Measurements from ENCODE around the gene PTPRO. TPM values are rescaled to one million over a fixed set of nuclear protein-coding genes. Genes with fewer than 3 reads are reported as not detected.

The PTPRO gene
- total and polyA plus RNA-seq, 3 donors from 2014 or later = 1.1 to 1.9 (median 1.6) TPM

DNA sequence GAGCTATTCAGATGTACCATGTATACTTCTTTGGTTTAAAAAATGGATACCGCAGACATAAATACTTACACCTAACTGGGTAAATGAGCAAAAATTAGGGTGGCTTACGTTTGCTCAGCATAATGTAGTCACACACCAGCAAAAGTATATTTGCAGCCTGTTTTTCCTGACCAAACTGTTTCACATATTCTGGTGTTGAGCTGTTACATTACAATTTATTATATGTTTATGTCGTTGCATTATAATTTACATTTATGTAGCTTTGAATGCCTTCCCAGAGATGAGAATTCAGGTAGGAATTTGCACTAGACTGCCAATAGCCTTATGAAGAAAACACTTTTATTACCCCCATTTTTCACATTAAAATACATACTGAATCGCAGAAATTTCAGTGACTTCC lies 183.3 kb downstream of the PTPRO start:
- H3K27ac ChIP-seq = no peak overlapping the region
- WGBS, 2 donors = 88% methylated on average over 4 of the region's 4 CpGs

DNA sequence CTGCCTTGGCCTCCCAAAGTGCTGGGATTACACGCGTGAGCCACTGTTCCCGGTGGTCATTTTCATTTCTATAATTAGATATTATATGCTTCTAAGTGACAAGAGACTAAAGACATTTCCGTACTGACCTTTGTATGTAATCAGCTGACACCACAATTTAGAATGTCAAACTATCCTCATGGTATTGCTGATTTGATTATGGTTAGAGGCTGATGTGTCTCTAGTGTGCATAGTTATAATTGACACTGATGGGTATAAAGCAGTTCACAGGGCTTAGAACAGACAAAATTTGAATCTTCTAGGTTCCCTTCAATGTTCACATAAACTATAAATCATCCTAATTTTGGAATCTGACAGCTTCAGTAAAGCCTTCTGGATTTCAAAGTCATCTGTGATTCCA lies 192.7 kb downstream of the PTPRO start:
- intact Hi-C loops (cut with DNase I; ENCODE audit: low total_unique reads) = no loop called here
- WGBS, 2 donors = 59 to 65% methylated on average over 4 of the region's 4 CpGs
- TF ChIP-seq, protein P1, sequence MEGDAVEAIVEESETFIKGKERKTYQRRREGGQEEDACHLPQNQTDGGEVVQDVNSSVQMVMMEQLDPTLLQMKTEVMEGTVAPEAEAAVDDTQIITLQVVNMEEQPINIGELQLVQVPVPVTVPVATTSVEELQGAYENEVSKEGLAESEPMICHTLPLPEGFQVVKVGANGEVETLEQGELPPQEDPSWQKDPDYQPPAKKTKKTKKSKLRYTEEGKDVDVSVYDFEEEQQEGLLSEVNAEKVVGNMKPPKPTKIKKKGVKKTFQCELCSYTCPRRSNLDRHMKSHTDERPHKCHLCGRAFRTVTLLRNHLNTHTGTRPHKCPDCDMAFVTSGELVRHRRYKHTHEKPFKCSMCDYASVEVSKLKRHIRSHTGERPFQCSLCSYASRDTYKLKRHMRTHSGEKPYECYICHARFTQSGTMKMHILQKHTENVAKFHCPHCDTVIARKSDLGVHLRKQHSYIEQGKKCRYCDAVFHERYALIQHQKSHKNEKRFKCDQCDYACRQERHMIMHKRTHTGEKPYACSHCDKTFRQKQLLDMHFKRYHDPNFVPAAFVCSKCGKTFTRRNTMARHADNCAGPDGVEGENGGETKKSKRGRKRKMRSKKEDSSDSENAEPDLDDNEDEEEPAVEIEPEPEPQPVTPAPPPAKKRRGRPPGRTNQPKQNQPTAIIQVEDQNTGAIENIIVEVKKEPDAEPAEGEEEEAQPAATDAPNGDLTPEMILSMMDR (IDR thresholded peaks at IDR 0.05) = no peak

More for the DNA sequence above, 183.3 kb downstream of the PTPRO start:
- Histone ChIP-seq H3K36me3 (ENCODE audit: low read depth, missing control alignments) (no peaks in the 10 kb centered on the region), H3K9me3 (no peaks in the 10 kb centered on the region), H3K4me3 (no peak overlapping the region), H3K4me1 (no peaks in the 10 kb centered on the region), H3K27me3 (no peaks in the 10 kb centered on the region)
- TF ChIP-seq, protein P1 (IDR thresholded peaks at IDR 0.05) = no peak
- no peak for DNase-seq
- intact Hi-C loops (cut with DNase I; ENCODE audit: low total_unique reads) = no loop called here

GRCh38 chr12:15520083-15520482 lies 197.8 kb downstream of the PTPRO start:
- no peak overlapping the region for H3K4me3 ChIP-seq
- H3K27ac ChIP-seq = no peak overlapping the region
- no peak for DNase-seq
- H3K4me1 ChIP-seq = no peaks in the 10 kb centered on the region
- H3K36me3 ChIP-seq (ENCODE audit: low read depth, missing control alignments) = no peaks in the 10 kb centered on the region
- no peaks in the 10 kb centered on the region for H3K27me3 ChIP-seq
- 80 to 83% methylated on average over 2 of the region's 2 CpGs for WGBS, 2 donors
- H3K9me3 ChIP-seq = no peaks in the 10 kb centered on the region
- intact Hi-C loops (cut with DNase I; ENCODE audit: low total_unique reads) = loop anchor here (10.0 kb wide), 1 partner anchor 245 kb away; no protein-coding TSS in a partner anchor
- TF ChIP-seq POLR2A (IDR thresholded peaks at IDR 0.05) = no peak
- TF ChIP-seq, protein P1 (IDR thresholded peaks at IDR 0.05) = no peak

More for the DNA sequence above, 192.7 kb downstream of the PTPRO start:
- no peaks in the 10 kb centered on the region for H3K4me1 ChIP-seq
- H3K27me3 ChIP-seq = no peaks in the 10 kb centered on the region
- no peaks in the 10 kb centered on the region for H3K9me3 ChIP-seq
- H3K4me3 ChIP-seq = no peak overlapping the region
- no peak overlapping the region for H3K27ac ChIP-seq
- no peak for DNase-seq
- H3K36me3 ChIP-seq (ENCODE audit: low read depth, missing control alignments) = no peaks in the 10 kb centered on the region

- Histone ChIP-seq H3K9me3 (no peaks in the 10 kb centered on the region), H3K4me3 (no peak overlapping the region), H3K4me1 (no peaks in the 10 kb centered on the region), H3K27me3 (no peaks in the 10 kb centered on the region), H3K27ac (no peak overlapping the region), H3K36me3 (ENCODE audit: low read depth, missing control alignments) (no peaks in the 10 kb centered on the region)
- DNase-seq = no peak
- 56 to 63% methylated on average over 6 of the region's 6 CpGs for WGBS, 2 donors
- TF ChIP-seq POLR2A (IDR thresholded peaks at IDR 0.05) = no peak
- TF ChIP-seq, protein P1 (IDR thresholded peaks at IDR 0.05) = no peak
- intact Hi-C loops (cut with DNase I; ENCODE audit: low total_unique reads) = loop anchor here (10.0 kb wide), 1 partner anchor 246 kb away; no protein-coding TSS in a partner anchor
Observed at GRCh38 chr12:15520844-15521243, 198.5 kb downstream of the PTPRO start.

DNA sequence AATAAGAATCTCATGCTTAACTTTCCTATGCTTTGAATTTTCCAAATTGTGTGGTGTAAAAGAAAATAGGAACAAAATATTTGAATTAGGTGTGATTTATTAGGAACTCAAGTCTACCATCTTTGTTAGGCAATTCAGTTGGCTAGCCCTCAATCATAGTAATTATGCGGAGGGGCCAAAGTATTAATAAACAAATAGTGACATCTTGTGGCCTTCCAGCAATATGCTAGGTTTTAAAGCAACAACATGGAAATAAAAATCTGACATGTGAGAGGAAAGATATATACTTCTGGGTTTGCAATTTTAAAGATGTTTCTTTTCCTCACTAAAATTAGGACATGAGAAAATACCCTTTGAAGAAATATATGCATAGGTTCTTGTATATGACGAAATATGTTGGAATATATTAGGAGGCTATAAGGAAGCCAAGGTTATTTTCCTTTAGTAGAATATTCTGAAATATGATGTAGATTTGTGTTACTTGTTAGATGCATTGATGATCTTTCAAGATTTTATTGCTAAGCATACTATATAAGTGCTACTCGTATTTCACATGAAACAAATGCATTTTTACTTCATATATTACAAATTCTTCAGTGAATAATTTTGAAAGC lies 200.4 kb downstream of the PTPRO start:
- 47 to 48% methylated on average over 3 of the region's 3 CpGs for WGBS, 2 donors
- Histone ChIP-seq H3K9me3 (no peaks in the 10 kb centered on the region), H3K27ac (no peak overlapping the region), H3K36me3 (ENCODE audit: low read depth, missing control alignments) (no peaks in the 10 kb centered on the region), H3K4me3 (no peak overlapping the region), H3K4me1 (no peaks in the 10 kb centered on the region), H3K27me3 (no peaks in the 10 kb centered on the region)
- TF ChIP-seq, protein P1 (IDR thresholded peaks at IDR 0.05) = peak; percentile 36 to 45 (median 40)
- TF ChIP-seq POLR2A (IDR thresholded peaks at IDR 0.05) = no peak
- no peak for DNase-seq
- intact Hi-C loops (cut with DNase I; ENCODE audit: low total_unique reads) = loop anchor here (10.0 kb wide), 1 partner anchor 248 kb away; no protein-coding TSS in a partner anchor
